Measurements from ENCODE around the gene TWNK.

DNA sequence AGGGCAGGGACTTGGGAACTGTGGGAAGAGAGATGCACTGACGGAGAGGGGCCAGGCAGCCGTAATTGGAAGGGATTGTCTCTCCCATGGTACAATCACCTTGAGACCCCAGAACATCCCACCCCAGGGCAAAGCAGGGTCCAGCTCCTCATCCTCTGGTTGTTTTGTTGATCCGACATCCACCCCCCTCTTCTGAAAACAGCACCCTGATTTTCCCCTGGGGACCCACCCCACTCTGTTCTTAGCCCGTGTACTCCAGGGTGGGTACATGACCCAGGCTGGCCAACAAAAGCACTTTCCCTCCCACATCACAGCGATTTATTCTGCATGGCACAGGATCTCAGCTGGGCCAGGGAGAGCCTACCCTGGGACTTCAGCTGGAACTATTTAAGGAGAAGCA, 29.5 kb downstream of the TWNK start:
- TF ChIP-seq GATA2 (IDR thresholded peaks at IDR 0.05; ENCODE audit: low read depth, low read length) = no peak
- TF ChIP-seq GATA3 (IDR thresholded peaks at IDR 0.05; ENCODE audit: low read depth, low read length) = no peak
